Fibroblast of skin of right biceps (primary cell): Measurements from ENCODE around the gene NDUFAF3.
"Not testable (repeated sequence)": the region's sequence is repeated elsewhere in the genome, so short reads cannot be mapped to it uniquely, and the experiment has no call there.

Experiments
- DNase-seq: peaks from one replicate; pipeline ENCODE4 v3.0.0-alpha.2; 2013

Gene NDUFAF3

GRCh38 chr3:49001155-49001554 is 20.8 kb upstream of the NDUFAF3 start:
- DNase-seq, result no peak

- no peak for DNase-seq
Observed at GRCh38 chr3:49004352-49005302, 17.3 kb upstream of the NDUFAF3 start.

GRCh38 chr3:49005303-49005680 is 16.6 kb upstream of the NDUFAF3 start:
- DNase-seq, result no peak

GRCh38 chr3:49005998-49006397 is 15.9 kb upstream of the NDUFAF3 start:
- DNase-seq, result no peak

- DNase-seq, result no peak
Observed at GRCh38 chr3:49006408-49007067, 15.4 kb upstream of the NDUFAF3 start.

GRCh38 chr3:49007068-49007770 is 14.7 kb upstream of the NDUFAF3 start, which contains the start of gene WDR6:
WDR6 (plus strand) TSS chr3:49007391; CDS start chr3:49007432, 41 bp downstream.
- peak; percentile 98 for DNase-seq

- peak; percentile 93 for DNase-seq
Observed at GRCh38 chr3:49007771-49008528, 14.0 kb upstream of the NDUFAF3 start.

GRCh38 chr3:49008627-49009026 is 13.3 kb upstream of the NDUFAF3 start:
- not testable (repeated sequence) for DNase-seq

GRCh38 chr3:49009396-49009795 is 12.5 kb upstream of the NDUFAF3 start:
- DNase-seq, result no peak

GRCh38 chr3:49012441-49013017 is 9.4 kb upstream of the NDUFAF3 start:
- DNase-seq, result no peak

- no peak for DNase-seq
Observed at GRCh38 chr3:49013113-49013737, 8.7 kb upstream of the NDUFAF3 start.

GRCh38 chr3:49013738-49014660 is 7.9 kb upstream of the NDUFAF3 start:
- no peak for DNase-seq

GRCh38 chr3:49015072-49015471 is 6.8 kb upstream of the NDUFAF3 start:
- DNase-seq, result no peak

GRCh38 chr3:49015765-49016164 is 6.2 kb upstream of the NDUFAF3 start:
- no peak for DNase-seq

- no peak for DNase-seq
Observed at GRCh38 chr3:49016414-49017228, 5.3 kb upstream of the NDUFAF3 start.

GRCh38 chr3:49017229-49017970 is 4.5 kb upstream of the NDUFAF3 start:
- DNase-seq, result no peak

GRCh38 chr3:49017971-49018706 is 3.8 kb upstream of the NDUFAF3 start, which contains the start of gene DALRD3:
DALRD3 (minus strand) TSS chr3:49018580; CDS start chr3:49018564, 16 bp downstream.
- peak; percentile 56 for DNase-seq

- no peak for DNase-seq
Observed at GRCh38 chr3:49018707-49019006, 3.3 kb upstream of the NDUFAF3 start.
